Mesothelial cell of epicardium (in vitro differentiated cells): Measurements from ENCODE around the gene SSR4. TPM values are rescaled to one million over a fixed set of nuclear protein-coding genes. Genes with fewer than 3 reads are reported as not detected.
"Not testable (repeated sequence)": the region's sequence is repeated elsewhere in the genome, so short reads cannot be mapped to it uniquely, and the experiment has no call there.

Experiments
- DNase-seq, 2 experiments: peaks; one replicate each; pipeline ENCODE4 v3.0.0; 2021; ENCODE audit warnings: low spot score in 2 of 2; ENCODE audit not compliant: unreplicated experiment in 2 of 2
- H3K27ac Mint-ChIP-seq: 2 replicates; pipeline ENCODE4 v1.8.0; 2021; ENCODE audit warnings: mixed read lengths
- H3K27me3 Mint-ChIP-seq: 2 replicates; pipeline ENCODE4 v1.8.0; 2021; ENCODE audit warnings: low read depth, mixed read lengths
- H3K36me3 Mint-ChIP-seq: 2 replicates; pipeline ENCODE4 v1.8.0; 2021; ENCODE audit warnings: mixed read lengths
- H3K4me1 Mint-ChIP-seq: 2 replicates; pipeline ENCODE4 v1.8.0; 2021; ENCODE audit warnings: mixed read lengths
- H3K4me3 Mint-ChIP-seq: 2 replicates; pipeline ENCODE4 v1.8.0; 2021; ENCODE audit warnings: mild to moderate bottlenecking, moderate library complexity, mixed read lengths
- H3K9me3 Mint-ChIP-seq: 2 replicates; pipeline ENCODE4 v1.8.0; 2021; ENCODE audit warnings: mixed read lengths
- CTCF ChIP-seq: fragments of 200-600 bp; sonication (generic); IDR thresholded peaks from one replicate; pipeline ENCODE4 v1.5.0; 2021; ENCODE audit warnings: antibody characterized with exemption; ENCODE audit not compliant: unreplicated experiment
- total RNA-seq: library from RNA; stranded (reverse); gene quantifications from 3 replicates; pipeline ENCODE4 v1.2.1, GENCODE V29; 2021

SSR4 gene
- total RNA-seq, 1 donor from 2014 or later, result 213 TPM

- H3K27ac Mint-ChIP-seq, result no peak overlapping the region
- DNase-seq, result no peak
- TF ChIP-seq CTCF, result no peak
- H3K4me1 Mint-ChIP-seq, result no peaks in the 10 kb centered on the region
- H3K9me3 Mint-ChIP-seq, result peaks cover 11% of the 10 kb centered on the region
- H3K4me3 Mint-ChIP-seq, result no peak overlapping the region
- H3K36me3 Mint-ChIP-seq, result no peaks in the 10 kb centered on the region
- H3K27me3 Mint-ChIP-seq, result peaks cover 2% of the 10 kb centered on the region
Observed at GRCh38 chrX:153813161-153813560, 18.7 kb downstream of the SSR4 start.

GRCh38 chrX:153814591-153815315 lies 20.3 kb downstream of the SSR4 start:
- no peak for TF ChIP-seq CTCF
- peaks cover 2% of the 10 kb centered on the region for H3K27me3 Mint-ChIP-seq
- no peak overlapping the region for H3K27ac Mint-ChIP-seq
- peaks cover 11% of the 10 kb centered on the region for H3K9me3 Mint-ChIP-seq
- no peaks in the 10 kb centered on the region for H3K36me3 Mint-ChIP-seq
- H3K4me1 Mint-ChIP-seq, result peaks cover 5% of the 10 kb centered on the region
- no peak for DNase-seq
- no peak overlapping the region for H3K4me3 Mint-ChIP-seq

- Mint-ChIP-seq H3K9me3 (peaks cover 11% of the 10 kb centered on the region), H3K27me3 (peaks cover 2% of the 10 kb centered on the region), H3K4me3 (peak overlapping the region; percentile 16), H3K36me3 (no peaks in the 10 kb centered on the region), H3K27ac (no peak overlapping the region), H3K4me1 (peaks cover 5% of the 10 kb centered on the region)
- no peak for TF ChIP-seq CTCF
- DNase-seq, result no peak
Observed at GRCh38 chrX:153816831-153817690, 22.6 kb downstream of the SSR4 start.

- DNase-seq, H3K27ac Mint-ChIP-seq, H3K4me3 Mint-ChIP-seq, H3K36me3 Mint-ChIP-seq, H3K27me3 Mint-ChIP-seq, H3K4me1 Mint-ChIP-seq: not testable (repeated sequence)
- peaks cover 11% of the 10 kb centered on the region for H3K9me3 Mint-ChIP-seq
Observed at GRCh38 chrX:153818064-153818463, 23.6 kb downstream of the SSR4 start.

GRCh38 chrX:153818571-153819383 lies 24.3 kb downstream of the SSR4 start:
- peak in 1 of 2 experiments; percentile 71 for DNase-seq
- H3K9me3 Mint-ChIP-seq, result peaks cover 11% of the 10 kb centered on the region

More at GRCh38 chrX:153818571-153819383, 24.3 kb downstream of the SSR4 start:
- peaks cover 2% of the 10 kb centered on the region for H3K27me3 Mint-ChIP-seq
- H3K36me3 Mint-ChIP-seq, result no peaks in the 10 kb centered on the region
- peak overlapping the region; percentile 58 for H3K4me3 Mint-ChIP-seq
- H3K27ac Mint-ChIP-seq, result no peak overlapping the region
- no peak for TF ChIP-seq CTCF
- H3K4me1 Mint-ChIP-seq, result peaks cover 5% of the 10 kb centered on the region
